Measurements from ENCODE around the gene GATB. TPM values are rescaled to one million over a fixed set of nuclear protein-coding genes. Genes with fewer than 3 reads are reported as not detected.
"Not testable (repeated sequence)": the region's sequence is repeated elsewhere in the genome, so short reads cannot be mapped to it uniquely, and the experiment has no call there.

GATB gene
- total RNA-seq, 2 experiments from 2014 or later: 13.0 to 16.5 TPM

DNA sequence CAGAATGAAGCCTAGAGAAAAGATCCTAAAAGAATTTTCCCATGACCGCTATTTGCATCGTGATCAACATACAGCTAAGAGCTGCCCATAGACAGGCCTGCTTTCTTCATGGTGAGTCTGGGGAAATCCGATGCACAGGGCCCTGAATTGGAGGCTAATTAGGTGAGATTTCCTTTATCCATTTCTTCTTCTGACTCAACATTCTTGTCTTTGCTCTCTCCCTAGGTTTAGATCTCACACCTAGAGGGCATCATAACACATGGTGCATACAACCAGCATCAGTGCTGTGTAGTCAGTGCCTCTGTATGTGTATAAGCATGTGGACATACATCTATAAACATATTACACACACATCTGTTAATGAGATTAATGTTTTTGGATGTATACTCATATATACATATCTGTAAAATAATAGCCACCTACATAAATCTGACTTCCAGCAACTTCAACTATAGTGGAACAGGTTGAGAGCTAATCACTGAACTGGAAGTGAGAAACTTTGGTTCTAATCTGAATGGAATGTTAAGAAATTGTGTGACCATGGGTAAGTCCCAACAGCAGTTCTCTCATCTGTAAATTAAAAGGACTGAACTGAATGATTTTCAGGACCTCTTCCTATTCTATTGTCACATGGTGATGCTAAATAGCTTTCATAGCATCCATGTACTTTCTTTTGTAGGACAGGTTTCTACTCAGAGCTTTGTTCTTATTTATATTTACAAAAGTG, 17.5 kb downstream of the GATB start:
- H3K27me3 Mint-ChIP-seq: no peaks in the 10 kb centered on the region
- CTCF ChIA-PET: interaction anchor here (1.7 kb wide), 1 partner anchor 15 kb away, joined by 5 read pairs; no protein-coding TSS in a partner anchor
- H3K9me3 Mint-ChIP-seq: peaks cover 6% of the 10 kb centered on the region
- H3K27ac Mint-ChIP-seq: no peak overlapping the region
- POLR2A ChIA-PET: no interaction called here
- H3K4me3 Mint-ChIP-seq: no peak overlapping the region
- DNase-seq: no peak
- peaks cover 1% of the 10 kb centered on the region for H3K36me3 Mint-ChIP-seq (ENCODE audit: low read depth)
- no peaks in the 10 kb centered on the region for H3K4me1 Mint-ChIP-seq

DNA sequence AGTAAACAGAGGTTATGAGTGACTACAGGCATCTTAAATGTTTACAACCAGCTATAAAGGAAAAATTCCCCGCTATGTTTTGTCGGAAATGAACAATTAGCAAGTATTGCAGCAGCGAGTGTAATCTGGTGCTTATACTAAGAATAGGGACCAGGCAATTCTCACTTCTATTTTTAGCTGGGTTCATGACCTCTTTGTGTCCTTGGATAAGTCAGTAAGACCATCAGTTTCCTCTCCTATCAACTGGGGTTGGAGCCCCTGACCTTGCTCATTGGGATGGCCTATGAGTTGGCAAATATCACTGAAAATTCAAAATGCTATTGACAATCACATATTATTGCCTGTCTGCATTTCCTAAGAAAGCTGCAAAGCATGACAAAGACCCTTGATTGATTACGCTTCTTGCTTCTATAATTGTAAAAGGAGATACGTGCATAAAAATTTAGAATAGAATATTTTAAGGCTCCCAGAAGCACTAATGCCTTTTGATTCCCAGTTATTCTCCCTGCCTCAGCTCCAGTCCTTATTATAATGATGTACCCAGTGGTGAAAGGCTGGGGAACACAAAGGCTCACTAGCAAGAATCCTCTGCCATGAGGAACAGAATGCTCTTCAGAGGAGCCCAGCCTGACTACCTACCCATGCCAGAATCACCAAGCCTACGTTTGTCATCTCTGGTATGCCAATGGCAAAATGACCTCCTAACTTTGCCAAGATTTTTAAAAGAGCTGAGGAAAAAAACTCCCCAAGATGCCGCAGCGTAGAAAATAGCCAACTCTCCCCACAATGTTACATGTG, 21.9 kb downstream of the GATB start:
- no peak overlapping the region for H3K4me3 Mint-ChIP-seq
- H3K9me3 Mint-ChIP-seq: peaks cover 27% of the 10 kb centered on the region
- ChIA-PET CTCF (no interaction called here), POLR2A (no interaction called here)
- H3K36me3 Mint-ChIP-seq (ENCODE audit: low read depth): peaks cover 16% of the 10 kb centered on the region
- no peak for DNase-seq
- no peaks in the 10 kb centered on the region for H3K4me1 Mint-ChIP-seq
- H3K27ac Mint-ChIP-seq: no peak overlapping the region
- no peaks in the 10 kb centered on the region for H3K27me3 Mint-ChIP-seq

DNA sequence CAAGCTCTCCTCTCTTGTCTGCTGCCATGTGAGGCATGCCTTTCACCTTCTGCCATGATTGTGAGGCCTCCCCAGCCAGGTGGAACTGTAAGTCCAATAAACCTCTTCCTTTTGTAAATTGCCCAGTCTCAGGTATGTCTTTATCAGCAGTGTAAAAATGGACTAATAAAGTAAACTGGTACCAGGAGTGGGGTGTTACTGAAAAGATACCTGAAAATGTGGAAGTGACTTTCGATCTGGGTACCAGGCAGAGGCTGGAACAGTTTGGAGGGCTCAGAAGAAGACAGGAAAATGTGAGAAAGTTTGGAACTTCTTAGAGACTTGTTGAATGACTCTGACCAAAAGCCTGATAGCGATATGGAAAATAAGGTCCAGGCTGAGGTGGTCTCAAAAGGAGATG, 24.0 kb downstream of the GATB start:
- H3K27ac Mint-ChIP-seq, H3K4me3 Mint-ChIP-seq, POLR2A ChIA-PET, H3K4me1 Mint-ChIP-seq, H3K27me3 Mint-ChIP-seq, DNase-seq, CTCF ChIA-PET: not testable (repeated sequence)
- Mint-ChIP-seq H3K9me3 (peaks cover 27% of the 10 kb centered on the region), H3K36me3 (ENCODE audit: low read depth) (peaks cover 16% of the 10 kb centered on the region)

DNA sequence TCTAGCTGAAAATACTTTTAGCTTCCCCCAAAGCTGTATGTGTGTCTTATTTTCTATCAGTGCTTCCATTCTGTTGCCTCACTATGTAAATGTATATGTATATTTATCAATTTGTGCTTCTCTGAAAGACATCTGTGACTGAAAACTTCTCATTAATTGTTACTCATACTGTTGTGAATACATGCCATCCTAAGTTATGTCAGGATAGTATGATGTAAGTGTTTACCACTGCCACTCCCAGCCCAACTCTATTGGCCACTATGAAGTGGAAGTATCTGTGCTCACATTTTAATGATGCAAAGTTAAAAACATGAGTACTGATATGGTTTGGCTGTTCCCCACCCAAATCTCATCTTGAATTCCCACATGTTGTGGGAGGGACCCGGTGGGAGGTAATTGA, 24.4 kb downstream of the GATB start:
- no peak overlapping the region for H3K27ac Mint-ChIP-seq
- H3K27me3 Mint-ChIP-seq: no peaks in the 10 kb centered on the region
- ChIA-PET POLR2A (interaction anchor here (0.7 kb wide), 1 partner anchor 56 kb away, joined by 6 read pairs; no protein-coding TSS in a partner anchor), CTCF (no interaction called here)
- DNase-seq: no peak
- H3K36me3 Mint-ChIP-seq (ENCODE audit: low read depth): peaks cover 16% of the 10 kb centered on the region
- peaks cover 5% of the 10 kb centered on the region for H3K4me1 Mint-ChIP-seq
- H3K4me3 Mint-ChIP-seq: no peak overlapping the region
- peaks cover 27% of the 10 kb centered on the region for H3K9me3 Mint-ChIP-seq

DNA sequence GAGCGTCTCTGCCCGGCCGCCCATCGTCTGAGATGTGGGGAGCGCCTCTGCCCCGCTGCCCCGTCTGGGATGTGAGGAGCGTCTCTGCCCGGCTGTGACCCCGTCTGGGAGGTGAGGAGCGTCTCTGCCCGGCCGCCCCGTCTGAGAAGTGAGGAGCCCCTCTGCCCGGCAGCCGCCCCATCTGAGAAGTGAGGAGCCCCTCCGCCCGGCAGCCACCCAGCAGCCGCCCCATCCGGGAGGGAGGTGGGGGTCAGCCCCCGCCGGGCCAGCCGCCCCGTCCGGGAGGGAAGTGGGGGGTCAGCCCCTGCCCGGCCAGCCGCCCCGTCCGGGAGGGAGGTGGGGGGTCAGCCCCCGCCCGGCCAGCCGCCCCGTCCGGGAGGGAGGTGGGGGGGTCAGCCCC, 29.1 kb downstream of the GATB start:
- H3K4me3 Mint-ChIP-seq; H3K27me3 Mint-ChIP-seq; H3K27ac Mint-ChIP-seq; H3K9me3 Mint-ChIP-seq; POLR2A ChIA-PET; DNase-seq; CTCF ChIA-PET; H3K36me3 Mint-ChIP-seq (ENCODE audit: low read depth); H3K4me1 Mint-ChIP-seq: not testable (repeated sequence)

DNA sequence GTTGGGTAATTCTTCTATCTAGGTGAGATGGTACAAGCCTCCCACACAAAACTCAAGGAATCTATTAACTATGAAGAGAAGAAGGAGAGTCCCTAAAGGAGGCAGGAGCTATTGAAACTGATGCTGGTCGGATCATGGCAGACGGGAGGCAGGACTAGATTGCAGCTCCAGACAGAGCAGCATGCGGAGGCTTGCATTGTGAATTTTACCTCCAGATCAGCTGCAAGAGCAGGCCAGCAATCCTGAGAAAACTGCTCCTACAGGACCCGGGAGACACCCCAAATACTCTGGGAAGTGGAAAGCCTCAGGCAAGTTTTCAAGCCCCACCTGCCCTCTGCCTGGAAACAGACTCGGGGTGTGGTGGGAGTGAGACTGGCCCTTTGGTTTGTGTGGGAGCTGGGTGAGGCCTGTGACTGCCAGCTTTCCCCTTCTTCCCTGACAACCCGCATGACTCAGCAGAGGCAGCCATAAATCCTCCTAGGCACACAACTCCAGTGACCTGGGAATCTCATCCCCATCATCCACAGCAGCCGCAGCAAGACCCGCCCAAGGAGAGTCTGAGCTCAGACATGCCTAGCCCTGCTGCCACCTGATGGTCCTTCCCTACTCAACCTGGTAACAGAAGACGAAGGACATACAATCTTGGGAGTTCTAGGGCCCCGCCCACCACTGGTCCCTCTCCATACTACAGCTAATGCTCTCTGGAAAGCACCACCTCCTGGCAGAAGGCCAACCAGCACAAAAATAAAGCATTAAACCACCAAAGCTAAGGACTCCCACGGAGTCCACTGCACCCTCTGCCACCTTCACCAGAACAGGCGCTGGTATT, 30.9 kb downstream of the GATB start:
- Mint-ChIP-seq H3K36me3 (ENCODE audit: low read depth) (peaks cover 2% of the 10 kb centered on the region), H3K27me3 (no peaks in the 10 kb centered on the region), H3K27ac (no peak overlapping the region), H3K9me3 (peaks cover 2% of the 10 kb centered on the region), H3K4me3 (no peak overlapping the region), H3K4me1 (peaks cover 9% of the 10 kb centered on the region)
- no peak for DNase-seq
- ChIA-PET POLR2A (interaction anchor here (0.6 kb wide), 1 partner anchor 371 kb away, joined by 3 read pairs; no protein-coding TSS in a partner anchor), CTCF (interaction anchor here (1.1 kb wide), 1 partner anchor 16 kb away, joined by 5 read pairs; no protein-coding TSS in a partner anchor)

DNA sequence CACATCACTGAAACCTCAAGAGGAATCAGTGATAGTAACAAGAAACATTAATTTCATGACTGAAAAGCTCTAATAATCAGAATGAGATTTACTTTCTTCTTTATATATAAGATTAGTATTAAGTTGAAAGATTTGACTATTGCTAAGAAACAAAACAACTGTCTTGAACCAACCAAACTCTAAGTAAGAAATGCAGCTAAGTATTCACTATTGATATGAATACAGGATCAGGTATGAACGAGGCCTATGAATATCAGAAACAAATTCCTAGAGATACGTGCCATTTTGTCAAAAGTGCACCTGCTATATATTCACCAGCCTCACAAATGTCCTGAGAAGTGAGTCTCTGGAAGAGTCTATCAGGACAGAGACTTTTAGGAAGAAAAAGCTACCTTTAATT, 32.1 kb downstream of the GATB start:
- Mint-ChIP-seq H3K9me3 (no peaks in the 10 kb centered on the region), H3K4me3 (no peak overlapping the region), H3K36me3 (ENCODE audit: low read depth) (peaks cover 2% of the 10 kb centered on the region), H3K4me1 (peaks cover 9% of the 10 kb centered on the region), H3K27ac (no peak overlapping the region), H3K27me3 (no peaks in the 10 kb centered on the region)
- DNase-seq: no peak
- ChIA-PET CTCF (interaction anchor here (1.5 kb wide), 1 partner anchor 15 kb away, joined by 5 read pairs; no protein-coding TSS in a partner anchor), POLR2A (no interaction called here)

DNA sequence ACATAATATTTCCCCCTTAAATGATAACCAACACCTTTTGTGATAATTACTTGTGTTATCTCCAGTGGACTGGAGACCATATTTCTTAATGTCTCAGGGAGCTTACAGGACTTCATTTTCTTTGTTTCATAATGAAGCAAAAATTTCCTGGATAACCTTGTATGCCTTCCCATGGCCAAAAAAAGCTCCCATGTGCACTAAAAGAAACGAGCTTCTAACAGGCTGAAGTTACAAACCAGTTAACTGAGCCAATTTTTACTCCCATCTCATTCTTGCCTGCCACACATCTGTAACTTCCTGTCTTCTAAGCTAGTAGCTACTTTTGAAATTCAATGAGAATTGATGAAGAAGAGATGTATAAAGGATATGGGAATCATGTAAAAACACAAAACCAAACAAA, 32.8 kb downstream of the GATB start:
- Mint-ChIP-seq H3K27me3 (no peaks in the 10 kb centered on the region), H3K4me3 (no peak overlapping the region), H3K9me3 (no peaks in the 10 kb centered on the region), H3K36me3 (ENCODE audit: low read depth) (peaks cover 2% of the 10 kb centered on the region), H3K4me1 (peaks cover 7% of the 10 kb centered on the region), H3K27ac (no peak overlapping the region)
- ChIA-PET CTCF (interaction anchor here (1.5 kb wide), 1 partner anchor 16 kb away, joined by 5 read pairs; no protein-coding TSS in a partner anchor), POLR2A (no interaction called here)
- DNase-seq: no peak

DNA sequence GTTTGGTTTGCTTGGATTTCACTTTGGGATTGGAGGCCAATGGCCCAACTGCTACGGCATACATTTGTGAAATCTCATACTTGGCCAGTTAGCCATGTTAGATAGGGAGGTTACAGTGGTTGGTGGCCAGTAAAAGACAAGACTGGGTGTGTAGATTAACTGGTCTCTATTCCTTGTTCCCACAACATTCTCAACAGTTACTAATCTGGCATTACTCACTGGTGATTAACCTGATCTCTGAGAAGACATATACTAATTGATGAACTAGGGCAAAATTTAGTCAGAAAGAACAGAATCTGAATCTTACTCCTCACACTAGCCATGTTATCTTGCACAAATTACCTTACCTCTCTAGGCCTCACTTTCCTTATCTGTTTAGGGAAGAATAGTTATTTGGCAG, 33.4 kb downstream of the GATB start:
- no peak overlapping the region for H3K27ac Mint-ChIP-seq
- no peak for DNase-seq
- H3K27me3 Mint-ChIP-seq: no peaks in the 10 kb centered on the region
- H3K4me1 Mint-ChIP-seq: peaks cover 4% of the 10 kb centered on the region
- no peaks in the 10 kb centered on the region for H3K9me3 Mint-ChIP-seq
- peaks cover 2% of the 10 kb centered on the region for H3K36me3 Mint-ChIP-seq (ENCODE audit: low read depth)
- POLR2A ChIA-PET: no interaction called here
- H3K4me3 Mint-ChIP-seq: no peak overlapping the region
- CTCF ChIA-PET: interaction anchor here (1.2 to 1.5 kb wide), 2 partner anchors 16 to 33 kb away, joined by 3 to 5 read pairs; partner anchors contain the start of gene GATB

DNA sequence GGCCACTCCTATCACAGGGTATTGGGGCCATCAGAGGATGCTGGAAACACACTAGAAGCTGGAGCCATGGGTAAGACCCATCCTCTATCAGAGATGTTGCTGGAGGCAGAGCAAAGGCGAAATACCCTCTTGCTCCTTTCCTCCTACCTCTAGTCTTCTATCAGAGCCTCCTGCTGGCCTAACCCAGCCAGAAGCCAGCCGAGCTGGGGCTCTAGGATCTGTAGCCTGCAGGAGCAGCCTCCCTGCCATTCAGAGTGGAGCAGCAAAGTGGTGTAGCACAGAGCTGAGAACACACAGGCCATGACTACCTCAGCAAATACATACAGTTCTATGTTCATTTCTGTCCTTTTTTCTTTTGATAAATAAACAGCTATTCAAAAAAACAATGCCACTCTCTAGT, 35.7 kb downstream of the GATB start:
- Mint-ChIP-seq H3K4me1 (peaks cover 2% of the 10 kb centered on the region), H3K36me3 (ENCODE audit: low read depth) (peaks cover 2% of the 10 kb centered on the region), H3K9me3 (no peaks in the 10 kb centered on the region), H3K27ac (no peak overlapping the region), H3K4me3 (no peak overlapping the region), H3K27me3 (no peaks in the 10 kb centered on the region)
- POLR2A ChIA-PET: no interaction called here
- CTCF ChIA-PET: interaction anchor here (1.2 to 1.5 kb wide), 2 partner anchors 11 to 42 kb away, joined by 3 to 5 read pairs; no protein-coding TSS in a partner anchor
- DNase-seq: no peak

DNA sequence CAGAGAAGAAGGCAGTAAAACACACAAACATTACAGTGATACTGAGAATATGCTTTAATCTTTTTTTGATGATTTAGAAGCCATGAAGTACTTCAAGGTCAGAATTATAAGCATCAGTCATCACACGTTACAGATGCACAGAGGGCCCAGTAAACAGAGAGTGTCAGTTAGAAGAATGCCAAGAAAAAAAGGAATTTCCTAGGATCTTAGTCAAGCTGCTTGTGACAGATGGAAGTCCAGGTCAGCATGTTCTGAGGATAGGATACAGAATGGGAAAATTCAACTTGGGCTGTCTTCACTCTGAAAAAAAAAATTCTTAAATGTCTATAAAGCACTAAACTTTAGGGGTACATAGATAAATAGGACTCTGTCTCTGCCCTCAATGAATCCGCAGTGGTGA, 38.9 kb downstream of the GATB start:
- Mint-ChIP-seq H3K9me3 (no peaks in the 10 kb centered on the region), H3K36me3 (ENCODE audit: low read depth) (no peaks in the 10 kb centered on the region), H3K27ac (no peak overlapping the region), H3K27me3 (no peaks in the 10 kb centered on the region), H3K4me3 (no peak overlapping the region), H3K4me1 (no peaks in the 10 kb centered on the region)
- DNase-seq: no peak
- ChIA-PET POLR2A (no interaction called here), CTCF (no interaction called here)

DNA sequence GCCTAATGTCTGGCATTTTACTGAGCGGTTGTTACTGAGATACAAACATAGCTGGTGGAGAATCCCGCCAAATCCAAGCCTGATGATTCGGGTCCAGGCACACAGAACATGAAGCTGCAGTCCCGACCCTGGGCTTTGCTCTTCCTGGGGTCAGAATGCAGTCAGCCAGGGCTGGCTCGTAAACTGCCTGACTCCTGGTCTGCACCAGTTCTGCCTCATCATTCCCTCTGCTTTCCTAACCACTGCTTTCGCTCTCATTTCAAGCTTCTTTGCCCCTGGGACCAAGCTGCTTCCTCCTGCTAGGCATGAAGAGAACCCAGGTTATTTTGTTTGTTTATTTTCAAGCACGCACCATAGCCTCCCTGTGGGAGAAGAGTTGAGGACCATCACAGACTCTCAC, 39.3 kb downstream of the GATB start:
- Mint-ChIP-seq H3K4me3 (no peak overlapping the region), H3K9me3 (no peaks in the 10 kb centered on the region), H3K27me3 (no peaks in the 10 kb centered on the region), H3K27ac (no peak overlapping the region), H3K36me3 (ENCODE audit: low read depth) (no peaks in the 10 kb centered on the region), H3K4me1 (no peaks in the 10 kb centered on the region)
- ChIA-PET POLR2A (no interaction called here), CTCF (no interaction called here)
- DNase-seq: no peak

DNA sequence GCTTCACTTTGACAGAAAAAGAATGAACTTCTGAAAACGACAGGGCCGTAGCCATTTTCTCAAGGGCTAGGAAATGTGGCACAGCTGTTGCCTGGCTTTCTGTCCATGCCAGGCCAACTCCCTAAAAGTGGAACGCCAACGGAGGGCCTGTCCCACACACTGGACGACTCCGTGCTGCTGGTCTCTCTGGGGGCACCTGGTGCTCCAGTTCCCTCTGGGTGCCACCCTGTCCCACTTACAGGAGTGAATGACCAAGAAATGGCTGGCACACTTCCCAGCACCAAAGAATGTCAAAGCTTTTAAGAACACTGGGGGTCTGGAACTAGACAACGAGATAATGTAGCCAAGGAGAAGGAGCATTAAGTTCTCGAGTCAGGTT, 40.9 kb downstream of the GATB start:
- no peaks in the 10 kb centered on the region for H3K27me3 Mint-ChIP-seq
- no peak overlapping the region for H3K4me3 Mint-ChIP-seq
- ChIA-PET POLR2A (no interaction called here), CTCF (no interaction called here)
- H3K9me3 Mint-ChIP-seq: no peaks in the 10 kb centered on the region
- no peak for DNase-seq
- H3K36me3 Mint-ChIP-seq (ENCODE audit: low read depth): peaks cover 2% of the 10 kb centered on the region
- no peak overlapping the region for H3K27ac Mint-ChIP-seq
- H3K4me1 Mint-ChIP-seq: no peaks in the 10 kb centered on the region

Data from activated CD4-positive, alpha-beta T cell treated with anti-CD3 and anti-CD28 coated beads, Interleukin-2, amount 10 ng/mL, durations not matched to agents 7 days and 5 days (primary cell).